Natural killer cell (primary cell): Measurements from ENCODE around the gene SLAMF9. TPM values are rescaled to one million over a fixed set of nuclear protein-coding genes. Genes with fewer than 3 reads are reported as not detected.

Source experiments
- ATAC-seq, 3 donors: fragments of 150-1000 bp in 2 of 3; fragments of 200-7000 bp in 1 of 3; cut with Tn5 transposase; 1 replicate in 1 of 3; 2 replicates in 2 of 3; pipeline ENCODE4 v1.10.0; 2021; ENCODE audit warnings: mild to moderate bottlenecking in 2 of 3, moderate library complexity in 2 of 3
- DNase-seq, 2 donors: peaks; one replicate each; pipeline versions ENCODE4 v3.0.0 to v3.0.0-alpha.2; 2013 to 2021; ENCODE audit warnings: mixed read lengths in 1 of 2
- H3K27ac ChIP-seq: one replicate; pipeline ENCODE4 v1.5.1; 2013; ENCODE audit warnings: mild to moderate bottlenecking, low read length
- H3K27me3 ChIP-seq: one replicate; pipeline ENCODE4 v1.6.1; 2013; ENCODE audit warnings: low read length; ENCODE audit not compliant: control insufficient read depth, insufficient read depth
- H3K36me3 ChIP-seq: one replicate; pipeline ENCODE4 v1.6.1; 2013; ENCODE audit warnings: low read length; ENCODE audit not compliant: control insufficient read depth, insufficient read depth
- H3K4me1 ChIP-seq: one replicate; pipeline ENCODE4 v1.6.1; 2013; ENCODE audit warnings: low read length; ENCODE audit not compliant: control insufficient read depth, insufficient read depth
- H3K4me3 ChIP-seq: one replicate; pipeline ENCODE4 v1.5.1; 2013; ENCODE audit warnings: low read length
- H3K9me3 ChIP-seq: one replicate; pipeline ENCODE4 v1.6.1; 2013; ENCODE audit warnings: low read length; ENCODE audit not compliant: control insufficient read depth, insufficient read depth
- H3K27ac Mint-ChIP-seq, 2 donors: one replicate each; pipeline ENCODE4 v1.8.0; 2022; ENCODE audit warnings: mild to moderate bottlenecking in 2 of 2, mixed read lengths in 2 of 2, moderate library complexity in 1 of 2
- H3K27me3 Mint-ChIP-seq, 2 donors: one replicate each; pipeline ENCODE4 v1.8.0; 2022; ENCODE audit warnings: low read depth in 2 of 2, mixed read lengths in 2 of 2
- H3K36me3 Mint-ChIP-seq: one replicate; pipeline ENCODE4 v1.8.0; 2022; ENCODE audit warnings: mixed read lengths
- H3K4me1 Mint-ChIP-seq, 2 donors: one replicate each; pipeline ENCODE4 v1.8.0; 2022; ENCODE audit warnings: mixed read lengths in 2 of 2
- H3K4me3 Mint-ChIP-seq: one replicate; pipeline ENCODE4 v1.8.0; 2022; ENCODE audit warnings: mild to moderate bottlenecking, moderate library complexity, mixed read lengths
- H3K9me3 Mint-ChIP-seq, 2 donors: one replicate each; pipeline ENCODE4 v1.8.0; 2022; ENCODE audit warnings: mixed read lengths in 2 of 2
- CTCF ChIP-seq: fragments of 200-600 bp; IDR thresholded peaks from one replicate; pipeline ENCODE4 v1.8.0; 2022; ENCODE audit warnings: antibody characterized with exemption
- WGBS: methylation state at CpG from one replicate; pipeline ENCODE4 v1.1.7; 2013; ENCODE audit warnings: missing lambda C conversion rate; ENCODE audit not compliant: insufficient coverage; 5-methylcytosine and 5-hydroxymethylcytosine counted together
- intact Hi-C: fragments of 100-400 bp; cut with micrococcal nuclease; formaldehyde crosslinking; loops from one replicate; pipeline ENCODE4 v1.14.2; 2022
- total RNA-seq, 4 donors: library from RNA; stranded (reverse); fragments of 120-200 nt in 1 of 4; gene quantifications; one replicate each; pipeline versions ENCODE4 v1.2.3 to v1.2.4, GENCODE V29; 2013 to 2022

Gene SLAMF9
- total RNA-seq, 3 donors from 2014 or later (not counting 1 experiment from before 2014, with no cell fraction given), result not detected

- H3K4me1 Mint-ChIP-seq, result no peaks in the 10 kb centered on the region
- WGBS, result 89% methylated on average over 7 of the region's 7 CpGs
- Histone ChIP-seq H3K36me3 (no peaks in the 10 kb centered on the region), H3K9me3 (no peaks in the 10 kb centered on the region), H3K4me1 (no peaks in the 10 kb centered on the region), H3K27me3 (peaks cover 2% of the 10 kb centered on the region), H3K27ac (no peak overlapping the region), H3K4me3 (no peak overlapping the region)
- no peak for TF ChIP-seq CTCF
- no peak overlapping the region for H3K27ac Mint-ChIP-seq
- no peak overlapping the region for H3K4me3 Mint-ChIP-seq
- H3K36me3 Mint-ChIP-seq, result no peaks in the 10 kb centered on the region
- no peaks in the 10 kb centered on the region for H3K9me3 Mint-ChIP-seq
- no peak for DNase-seq
- intact Hi-C loops, result no loop called here
- peaks cover 14 to 20% of the 10 kb centered on the region in 2 donors for H3K27me3 Mint-ChIP-seq
- ATAC-seq, result no peak
Observed at GRCh38 chr1:159974350-159974965, 20.4 kb upstream of the SLAMF9 start.

- no peaks in the 10 kb centered on the region for H3K36me3 ChIP-seq
- H3K4me3 ChIP-seq, result no peak overlapping the region
- no peak overlapping the region for H3K27ac Mint-ChIP-seq
- no peak overlapping the region for H3K4me3 Mint-ChIP-seq
- WGBS, result 78% methylated on average over 6 of the region's 6 CpGs
- H3K27me3 Mint-ChIP-seq, result peaks cover 12 to 18% of the 10 kb centered on the region in 2 donors
- H3K9me3 Mint-ChIP-seq, result no peaks in the 10 kb centered on the region
- H3K36me3 Mint-ChIP-seq, result no peaks in the 10 kb centered on the region
- intact Hi-C loops, result no loop called here
- H3K4me1 Mint-ChIP-seq, result no peaks in the 10 kb centered on the region
- peaks cover 2% of the 10 kb centered on the region for H3K27me3 ChIP-seq
- H3K4me1 ChIP-seq, result no peaks in the 10 kb centered on the region
- DNase-seq, result no peak
- no peak overlapping the region for H3K27ac ChIP-seq
- ATAC-seq, result no peak
- TF ChIP-seq CTCF, result no peak
- H3K9me3 ChIP-seq, result no peaks in the 10 kb centered on the region
Observed at GRCh38 chr1:159973350-159973940, 19.4 kb upstream of the SLAMF9 start.

- Histone ChIP-seq H3K36me3 (no peaks in the 10 kb centered on the region), H3K27me3 (peaks cover 2% of the 10 kb centered on the region), H3K4me1 (no peaks in the 10 kb centered on the region), H3K9me3 (no peaks in the 10 kb centered on the region), H3K27ac (no peak overlapping the region), H3K4me3 (no peak overlapping the region)
- H3K9me3 Mint-ChIP-seq, result no peaks in the 10 kb centered on the region
- H3K27me3 Mint-ChIP-seq, result peaks cover 17 to 25% of the 10 kb centered on the region in 2 donors
- no peak overlapping the region for H3K4me3 Mint-ChIP-seq
- H3K27ac Mint-ChIP-seq, result no peak overlapping the region
- H3K36me3 Mint-ChIP-seq, result no peaks in the 10 kb centered on the region
- intact Hi-C loops, result no loop called here
- H3K4me1 Mint-ChIP-seq, result no peaks in the 10 kb centered on the region
- TF ChIP-seq CTCF, result no peak
- DNase-seq, result no peak
- 88% methylated on average over 8 of the region's 8 CpGs for WGBS
- no peak for ATAC-seq
Observed at GRCh38 chr1:159972443-159973205, 18.6 kb upstream of the SLAMF9 start.
